ENCODE measurements around the gene MAJIN.

DNA sequence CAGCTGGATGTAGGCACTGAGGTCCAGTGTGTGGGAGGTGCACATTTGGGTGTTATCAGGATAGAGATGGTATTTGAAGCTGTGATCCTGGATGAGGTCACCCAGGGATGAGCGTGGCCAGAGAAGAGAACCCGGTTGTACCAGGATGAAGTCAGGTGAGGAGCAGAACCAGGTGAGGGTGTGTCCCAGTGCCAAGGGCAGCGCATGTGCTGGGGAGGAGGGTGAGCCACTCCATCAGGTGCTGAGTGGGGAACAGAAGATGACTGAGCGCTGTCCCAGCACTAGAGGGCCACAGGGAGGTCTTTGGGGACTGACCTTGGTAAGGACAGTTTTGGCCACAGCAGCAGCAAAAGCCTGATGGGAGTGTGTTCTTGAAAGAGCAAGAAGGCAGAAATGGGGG lies 44.8 kb upstream of the MAJIN start:
- no peak for TF ChIP-seq POLR2A (IDR thresholded peaks at IDR 0.05)
- TF ChIP-seq, protein P1, sequence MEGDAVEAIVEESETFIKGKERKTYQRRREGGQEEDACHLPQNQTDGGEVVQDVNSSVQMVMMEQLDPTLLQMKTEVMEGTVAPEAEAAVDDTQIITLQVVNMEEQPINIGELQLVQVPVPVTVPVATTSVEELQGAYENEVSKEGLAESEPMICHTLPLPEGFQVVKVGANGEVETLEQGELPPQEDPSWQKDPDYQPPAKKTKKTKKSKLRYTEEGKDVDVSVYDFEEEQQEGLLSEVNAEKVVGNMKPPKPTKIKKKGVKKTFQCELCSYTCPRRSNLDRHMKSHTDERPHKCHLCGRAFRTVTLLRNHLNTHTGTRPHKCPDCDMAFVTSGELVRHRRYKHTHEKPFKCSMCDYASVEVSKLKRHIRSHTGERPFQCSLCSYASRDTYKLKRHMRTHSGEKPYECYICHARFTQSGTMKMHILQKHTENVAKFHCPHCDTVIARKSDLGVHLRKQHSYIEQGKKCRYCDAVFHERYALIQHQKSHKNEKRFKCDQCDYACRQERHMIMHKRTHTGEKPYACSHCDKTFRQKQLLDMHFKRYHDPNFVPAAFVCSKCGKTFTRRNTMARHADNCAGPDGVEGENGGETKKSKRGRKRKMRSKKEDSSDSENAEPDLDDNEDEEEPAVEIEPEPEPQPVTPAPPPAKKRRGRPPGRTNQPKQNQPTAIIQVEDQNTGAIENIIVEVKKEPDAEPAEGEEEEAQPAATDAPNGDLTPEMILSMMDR (IDR thresholded peaks at IDR 0.05 in 4 of 5, conservative IDR thresholded peaks at IDR 0.05 in 1 of 5): no peak
